MM.1S (cell line): ENCODE data around the gene KCMF1.

Experiments used
- CTCF ChIP-seq: fragments of 300-600 bp; sonication (generic); IDR thresholded peaks from 2 replicates; pipeline ENCODE4 v1.5.1; 2016; ENCODE audit warnings: antibody characterized with exemption, low read length, mixed read lengths
- EZH2phosphoT487 ChIP-seq: fragments of 300-600 bp; sonication (generic); IDR thresholded peaks from 2 replicates; pipeline ENCODE4 v1.6.1; 2018; ENCODE audit warnings: antibody characterized with exemption, low read length

- TF ChIP-seq CTCF, result no peak
- no peak for TF ChIP-seq EZH2phosphoT487
These were observed 51.3 kb downstream of the KCMF1 start for GRCh38 chr2:85022232-85022631.
